ENCODE data around the gene ZNF292. TPM values are rescaled to one million over a fixed set of nuclear protein-coding genes. Genes with fewer than 3 reads are reported as not detected.
A peak's percentile ranks its signal among the peaks of the same experiment; 100 is the strongest.

Gene ZNF292
- total RNA-seq, 1 donor from 2014 or later, result 34.6 TPM

DNA sequence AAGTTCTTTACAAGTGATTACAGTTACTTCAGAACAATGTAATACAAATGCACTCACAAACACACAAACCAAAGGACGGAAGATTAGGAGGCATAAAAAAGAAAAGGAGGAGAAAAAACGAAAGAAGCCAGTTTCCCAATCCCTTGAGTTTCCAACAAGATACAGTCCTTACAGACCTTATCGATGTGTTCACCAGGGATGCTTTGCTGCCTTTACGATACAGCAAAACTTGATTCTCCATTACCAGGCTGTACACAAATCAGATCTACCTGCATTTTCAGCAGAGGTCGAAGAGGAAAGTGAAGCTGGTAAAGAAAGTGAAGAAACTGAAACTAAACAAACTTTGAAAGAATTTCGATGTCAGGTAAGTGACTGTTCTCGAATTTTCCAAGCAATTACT, 104.4 kb downstream of the ZNF292 start:
- Mint-ChIP-seq H3K36me3 (ENCODE audit: low read depth) (peaks cover 48% of the 10 kb centered on the region), H3K4me1 (ENCODE audit: low read depth) (no peaks in the 10 kb centered on the region), H3K4me3 (ENCODE audit: unreplicated experiment) (no peak overlapping the region), H3K27ac (ENCODE audit: unreplicated experiment) (no peak overlapping the region), H3K9me3 (ENCODE audit: low read depth) (peaks cover 2% of the 10 kb centered on the region), H3K27me3 (ENCODE audit: low read depth) (no peaks in the 10 kb centered on the region)
- TF ChIP-seq, protein P1, sequence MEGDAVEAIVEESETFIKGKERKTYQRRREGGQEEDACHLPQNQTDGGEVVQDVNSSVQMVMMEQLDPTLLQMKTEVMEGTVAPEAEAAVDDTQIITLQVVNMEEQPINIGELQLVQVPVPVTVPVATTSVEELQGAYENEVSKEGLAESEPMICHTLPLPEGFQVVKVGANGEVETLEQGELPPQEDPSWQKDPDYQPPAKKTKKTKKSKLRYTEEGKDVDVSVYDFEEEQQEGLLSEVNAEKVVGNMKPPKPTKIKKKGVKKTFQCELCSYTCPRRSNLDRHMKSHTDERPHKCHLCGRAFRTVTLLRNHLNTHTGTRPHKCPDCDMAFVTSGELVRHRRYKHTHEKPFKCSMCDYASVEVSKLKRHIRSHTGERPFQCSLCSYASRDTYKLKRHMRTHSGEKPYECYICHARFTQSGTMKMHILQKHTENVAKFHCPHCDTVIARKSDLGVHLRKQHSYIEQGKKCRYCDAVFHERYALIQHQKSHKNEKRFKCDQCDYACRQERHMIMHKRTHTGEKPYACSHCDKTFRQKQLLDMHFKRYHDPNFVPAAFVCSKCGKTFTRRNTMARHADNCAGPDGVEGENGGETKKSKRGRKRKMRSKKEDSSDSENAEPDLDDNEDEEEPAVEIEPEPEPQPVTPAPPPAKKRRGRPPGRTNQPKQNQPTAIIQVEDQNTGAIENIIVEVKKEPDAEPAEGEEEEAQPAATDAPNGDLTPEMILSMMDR (IDR thresholded peaks at IDR 0.05), result no peak
- no peak for DNase-seq (ENCODE audit: low spot score)

DNA sequence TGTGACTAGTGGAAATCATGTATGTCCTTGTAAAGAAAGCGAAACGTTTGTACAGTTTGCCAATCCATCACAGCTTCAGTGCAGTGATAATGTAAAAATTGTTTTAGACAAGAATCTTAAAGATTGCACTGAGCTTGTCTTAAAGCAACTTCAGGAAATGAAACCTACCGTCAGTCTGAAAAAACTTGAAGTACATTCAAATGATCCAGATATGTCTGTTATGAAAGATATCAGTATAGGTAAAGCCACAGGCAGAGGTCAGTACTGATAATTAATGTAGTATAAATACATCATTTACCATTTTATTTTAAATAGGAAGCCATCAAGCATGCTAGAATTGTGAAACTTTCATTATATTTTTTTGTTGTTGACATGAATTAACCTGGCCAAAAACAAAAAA, 106.2 kb downstream of the ZNF292 start:
- Mint-ChIP-seq H3K36me3 (ENCODE audit: low read depth) (peaks cover 35% of the 10 kb centered on the region), H3K27ac (ENCODE audit: unreplicated experiment) (no peak overlapping the region), H3K9me3 (ENCODE audit: low read depth) (peaks cover 2% of the 10 kb centered on the region), H3K4me3 (ENCODE audit: unreplicated experiment) (no peak overlapping the region), H3K27me3 (ENCODE audit: low read depth) (no peaks in the 10 kb centered on the region), H3K4me1 (ENCODE audit: low read depth) (no peaks in the 10 kb centered on the region)
- DNase-seq (ENCODE audit: low spot score), result no peak
- TF ChIP-seq, protein P1 (IDR thresholded peaks at IDR 0.05), result no peak

DNA sequence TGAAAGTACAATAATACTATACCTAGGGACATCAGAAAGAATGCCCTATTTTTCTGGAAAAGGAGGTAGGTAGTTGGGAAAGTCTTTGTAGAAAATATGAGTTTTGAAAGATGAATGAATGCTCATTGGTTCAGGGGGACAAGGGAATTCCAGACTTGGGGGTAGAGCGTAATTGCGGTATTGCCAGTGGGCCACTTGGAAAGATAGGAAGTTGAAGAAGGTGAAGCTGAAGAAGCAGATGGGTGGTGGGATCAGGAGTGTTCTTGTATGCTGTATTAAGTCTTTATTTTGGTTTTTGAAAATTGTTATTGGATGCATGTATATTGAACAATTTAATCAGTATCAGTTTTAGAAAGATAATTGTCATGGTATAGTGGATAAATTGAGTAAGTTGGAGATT, 109.1 kb downstream of the ZNF292 start:
- TF ChIP-seq, protein P1 (IDR thresholded peaks at IDR 0.05), result no peak
- Mint-ChIP-seq H3K4me3 (ENCODE audit: unreplicated experiment) (no peak overlapping the region), H3K36me3 (ENCODE audit: low read depth) (peaks cover 17% of the 10 kb centered on the region), H3K9me3 (ENCODE audit: low read depth) (peaks cover 2% of the 10 kb centered on the region), H3K4me1 (ENCODE audit: low read depth) (peaks cover 5% of the 10 kb centered on the region), H3K27ac (ENCODE audit: unreplicated experiment) (no peak overlapping the region), H3K27me3 (ENCODE audit: low read depth) (no peaks in the 10 kb centered on the region)
- no peak for DNase-seq (ENCODE audit: low spot score)

DNA sequence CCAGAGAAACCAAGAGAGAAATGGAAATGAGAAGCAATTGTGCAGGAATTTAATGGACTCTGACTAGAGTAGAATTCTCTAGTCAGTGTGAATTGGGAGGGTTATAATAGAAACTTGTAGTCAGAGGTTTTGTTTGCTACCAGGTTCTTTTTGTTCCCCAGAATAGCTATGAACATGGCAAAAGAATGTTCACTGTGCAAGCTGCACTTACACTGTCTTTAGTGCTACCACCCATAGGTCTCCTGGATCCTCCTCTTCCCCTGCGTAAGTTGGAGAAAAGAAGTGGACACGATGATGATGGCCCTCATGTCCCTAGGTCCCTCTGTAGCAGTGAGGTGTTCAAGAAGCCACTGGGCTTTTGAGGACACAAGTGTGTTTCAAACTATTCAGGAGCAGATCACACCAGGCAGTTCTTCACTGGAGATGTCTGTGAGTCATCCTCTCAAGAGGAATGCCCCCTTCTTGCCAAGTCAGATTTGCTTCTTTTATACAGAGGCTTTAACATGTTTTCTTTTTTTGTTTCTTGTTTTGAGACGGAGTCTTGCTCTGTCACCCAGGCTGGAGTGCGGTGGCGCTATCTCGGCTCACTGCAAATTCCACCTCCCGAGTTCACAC, 119.4 kb downstream of the ZNF292 start:
- DNase-seq (ENCODE audit: low spot score), result no peak
- Mint-ChIP-seq H3K36me3 (ENCODE audit: low read depth) (peaks cover 3% of the 10 kb centered on the region), H3K4me1 (ENCODE audit: low read depth) (peaks cover 10% of the 10 kb centered on the region), H3K27ac (ENCODE audit: unreplicated experiment) (peak overlapping the region; percentile 1), H3K9me3 (ENCODE audit: low read depth) (peaks cover 2% of the 10 kb centered on the region), H3K27me3 (ENCODE audit: low read depth) (no peaks in the 10 kb centered on the region), H3K4me3 (ENCODE audit: unreplicated experiment) (no peak overlapping the region)
- TF ChIP-seq, protein P1 (IDR thresholded peaks at IDR 0.05), result no peak

DNA sequence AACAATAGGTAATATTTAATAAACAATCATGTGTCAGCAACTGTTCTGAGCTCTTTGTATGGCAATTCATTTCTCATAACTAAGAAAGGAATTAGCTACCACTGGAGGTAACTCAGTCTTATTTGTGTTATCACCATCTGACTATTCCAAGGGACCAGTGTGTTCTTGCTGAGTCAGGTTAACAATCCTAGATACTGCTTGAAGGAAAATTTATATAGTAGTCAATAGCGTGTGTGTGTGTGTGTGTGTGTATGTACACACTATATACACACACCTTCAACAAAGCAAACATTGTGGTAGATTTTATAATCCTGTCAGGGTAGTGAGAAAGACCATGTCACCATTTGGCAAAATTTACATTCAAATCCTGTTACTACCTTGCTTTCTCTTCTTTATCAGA, 121.3 kb downstream of the ZNF292 start:
- no peak for DNase-seq (ENCODE audit: low spot score)
- no peaks in the 10 kb centered on the region for H3K36me3 Mint-ChIP-seq (ENCODE audit: low read depth)
- no peaks in the 10 kb centered on the region for H3K27me3 Mint-ChIP-seq (ENCODE audit: low read depth)
- no peak overlapping the region for H3K27ac Mint-ChIP-seq (ENCODE audit: unreplicated experiment)
- peaks cover 10% of the 10 kb centered on the region for H3K4me1 Mint-ChIP-seq (ENCODE audit: low read depth)
- H3K4me3 Mint-ChIP-seq (ENCODE audit: unreplicated experiment), result no peak overlapping the region
- H3K9me3 Mint-ChIP-seq (ENCODE audit: low read depth), result no peaks in the 10 kb centered on the region
- TF ChIP-seq, protein P1 (IDR thresholded peaks at IDR 0.05), result no peak

Data from chondrocyte (in vitro differentiated cells).